Endodermal cell (in vitro differentiated cells): ENCODE results near the gene RIPK1. TPM values are rescaled to one million over a fixed set of nuclear protein-coding genes. Genes with fewer than 3 reads are reported as not detected.

Source experiments
- DNase-seq: peaks from one replicate; pipeline ENCODE4 v3.0.0-alpha.2; 2017
- H3K27ac ChIP-seq: 2 replicates; pipeline ENCODE4 v1.5.1; 2013; ENCODE audit warnings: mild to moderate bottlenecking, low read depth, low read length, moderate library complexity
- H3K27me3 ChIP-seq: 2 replicates; pipeline ENCODE4 v1.6.1; 2013; ENCODE audit warnings: mild to moderate bottlenecking, low read length, moderate library complexity; ENCODE audit not compliant: insufficient read depth, control insufficient read depth, poor library complexity, severe bottlenecking
- H3K36me3 ChIP-seq: 2 replicates; pipeline ENCODE4 v1.7.0; 2013; ENCODE audit warnings: mild to moderate bottlenecking, low read length, moderate library complexity; ENCODE audit not compliant: control insufficient read depth, insufficient read depth
- H3K4me1 ChIP-seq: one replicate; pipeline ENCODE4 v1.7.0; 2013; ENCODE audit warnings: low read length; ENCODE audit not compliant: control insufficient read depth, insufficient read depth
- H3K4me3 ChIP-seq: 2 replicates; pipeline ENCODE4 v1.5.1; 2013; ENCODE audit warnings: mild to moderate bottlenecking, low read length, moderate library complexity
- H3K9ac ChIP-seq: 2 replicates; pipeline ENCODE4 v1.6.1; 2013; ENCODE audit warnings: mild to moderate bottlenecking, low read length, moderate library complexity; ENCODE audit not compliant: poor library complexity, severe bottlenecking; ENCODE audit errors: extremely low read depth
- H3K9me3 ChIP-seq: 2 replicates; pipeline ENCODE4 v1.6.1; 2013; ENCODE audit warnings: mild to moderate bottlenecking, low read length, moderate library complexity; ENCODE audit not compliant: control insufficient read depth
- H3K27ac Mint-ChIP-seq: 2 replicates; pipeline ENCODE4 v1.8.0; 2020; ENCODE audit warnings: mixed read lengths
- H3K27me3 Mint-ChIP-seq: 2 replicates; pipeline ENCODE4 v1.8.0; 2021; ENCODE audit warnings: mild to moderate bottlenecking, mixed read lengths; ENCODE audit not compliant: insufficient read depth
- H3K36me3 Mint-ChIP-seq: 2 replicates; pipeline ENCODE4 v1.8.0; 2020; ENCODE audit warnings: low read depth, mixed read lengths
- H3K4me1 Mint-ChIP-seq: 2 replicates; pipeline ENCODE4 v1.8.0; 2020; ENCODE audit warnings: mixed read lengths
- H3K4me3 Mint-ChIP-seq: 2 replicates; pipeline ENCODE4 v1.8.0; 2020; ENCODE audit warnings: mild to moderate bottlenecking, moderate library complexity, mixed read lengths
- H3K9me3 Mint-ChIP-seq: 2 replicates; pipeline ENCODE4 v1.8.0; 2020; ENCODE audit warnings: mild to moderate bottlenecking, mixed read lengths
- WGBS, 2 experiments: methylation state at CpG; one replicate each; pipeline versions ENCODE4 v1.1.5 to v1.1.7; 2013; ENCODE audit warnings: missing lambda C conversion rate in 2 of 2, mixed read lengths in 1 of 2; ENCODE audit not compliant: insufficient coverage in 1 of 2, insufficient read length in 1 of 2; 5-methylcytosine and 5-hydroxymethylcytosine counted together
- total RNA-seq, 2 donors: library from RNA; stranded (reverse); fragmentation: NEBNext Ultra II Directional in 1 of 2; extraction: Animal tissue kit (Norgen Biotek cat#: 25700) in 1 of 2; gene quantifications; 2 replicates in 1 of 2; 3 replicates in 1 of 2; pipeline ENCODE4 v1.2.1, GENCODE V29; 2021
- TF ChIP-seq, protein P1 (sequence below): fragments of 200-600 bp; sonication (generic); conservative IDR thresholded peaks from 2 replicates; pipeline ENCODE4 v1.5.0; 2021; ENCODE audit warnings: antibody characterized with exemption, mild to moderate bottlenecking

RIPK1 gene
- total RNA-seq, 2 donors from 2014 or later: 10.2 to 18.7 TPM

DNA sequence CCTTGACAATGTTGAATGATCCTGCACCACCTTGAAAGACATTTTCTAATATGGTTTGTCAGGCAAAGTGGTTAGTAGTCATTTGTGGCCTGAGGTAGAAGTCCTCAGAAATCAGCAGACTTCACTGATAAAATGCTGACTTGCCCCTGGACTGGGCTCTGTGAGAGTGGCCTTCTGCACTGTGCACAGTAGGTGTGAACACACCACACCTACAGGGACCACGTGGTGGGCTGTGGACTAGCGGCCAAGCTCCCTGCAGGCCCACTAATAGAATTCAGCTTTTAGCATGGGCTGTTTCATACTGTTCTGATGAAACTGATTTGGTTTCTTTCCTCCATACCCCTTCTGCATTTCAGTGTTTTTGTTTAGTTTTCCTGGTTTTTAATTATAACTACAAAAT, 57.5 kb downstream of the RIPK1 start:
- Histone ChIP-seq H3K27ac (no peak overlapping the region), H3K4me1 (no peaks in the 10 kb centered on the region), H3K4me3 (no peak overlapping the region), H3K9me3 (no peaks in the 10 kb centered on the region), H3K27me3 (no peaks in the 10 kb centered on the region), H3K9ac (no peak overlapping the region), H3K36me3 (peaks cover 29% of the 10 kb centered on the region)
- no peak for DNase-seq
- Mint-ChIP-seq H3K27me3 (no peaks in the 10 kb centered on the region), H3K4me3 (no peak overlapping the region), H3K9me3 (no peaks in the 10 kb centered on the region), H3K27ac (no peak overlapping the region), H3K36me3 (peaks cover 30% of the 10 kb centered on the region), H3K4me1 (no peaks in the 10 kb centered on the region)
- 29 to 37% methylated on average over 2 of the region's 2 CpGs for WGBS, 2 experiments
- TF ChIP-seq, protein P1, sequence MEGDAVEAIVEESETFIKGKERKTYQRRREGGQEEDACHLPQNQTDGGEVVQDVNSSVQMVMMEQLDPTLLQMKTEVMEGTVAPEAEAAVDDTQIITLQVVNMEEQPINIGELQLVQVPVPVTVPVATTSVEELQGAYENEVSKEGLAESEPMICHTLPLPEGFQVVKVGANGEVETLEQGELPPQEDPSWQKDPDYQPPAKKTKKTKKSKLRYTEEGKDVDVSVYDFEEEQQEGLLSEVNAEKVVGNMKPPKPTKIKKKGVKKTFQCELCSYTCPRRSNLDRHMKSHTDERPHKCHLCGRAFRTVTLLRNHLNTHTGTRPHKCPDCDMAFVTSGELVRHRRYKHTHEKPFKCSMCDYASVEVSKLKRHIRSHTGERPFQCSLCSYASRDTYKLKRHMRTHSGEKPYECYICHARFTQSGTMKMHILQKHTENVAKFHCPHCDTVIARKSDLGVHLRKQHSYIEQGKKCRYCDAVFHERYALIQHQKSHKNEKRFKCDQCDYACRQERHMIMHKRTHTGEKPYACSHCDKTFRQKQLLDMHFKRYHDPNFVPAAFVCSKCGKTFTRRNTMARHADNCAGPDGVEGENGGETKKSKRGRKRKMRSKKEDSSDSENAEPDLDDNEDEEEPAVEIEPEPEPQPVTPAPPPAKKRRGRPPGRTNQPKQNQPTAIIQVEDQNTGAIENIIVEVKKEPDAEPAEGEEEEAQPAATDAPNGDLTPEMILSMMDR: no peak

DNA sequence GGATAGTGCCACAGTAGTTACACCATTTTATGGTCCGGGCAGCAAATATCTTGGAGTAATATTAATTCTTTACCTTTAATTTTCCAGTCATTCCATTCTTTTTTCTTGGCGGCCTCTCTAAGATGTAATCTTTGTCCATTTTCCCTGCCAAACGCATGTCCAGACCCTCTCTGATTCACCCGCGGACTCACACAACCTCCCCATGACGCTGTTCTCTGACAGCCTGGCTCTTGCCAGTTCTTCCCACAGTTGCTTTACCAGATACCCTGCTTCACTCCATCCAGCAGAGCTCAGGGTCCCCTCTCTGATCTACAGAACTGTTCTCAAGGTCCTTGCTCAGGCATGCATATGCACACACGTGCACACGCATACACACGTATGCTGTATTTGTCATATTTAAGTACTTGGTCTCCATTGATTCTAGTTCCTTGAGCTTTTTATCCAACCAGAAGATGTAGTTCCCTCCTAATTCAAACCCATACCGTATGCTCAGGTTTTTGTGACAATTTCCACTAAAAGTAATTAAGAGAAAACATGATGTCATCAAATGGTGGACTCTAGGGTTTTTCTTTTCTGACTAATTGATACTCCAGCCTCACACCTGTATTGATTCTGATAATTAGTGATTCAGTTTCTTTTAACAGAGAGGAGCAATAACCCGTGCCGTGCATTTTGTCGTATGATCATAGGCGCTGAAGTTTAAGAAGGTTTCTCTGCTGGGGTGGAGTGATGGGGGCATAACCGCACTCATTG, 60.2 kb downstream of the RIPK1 start:
- TF ChIP-seq, protein P1: no peak

DNA sequence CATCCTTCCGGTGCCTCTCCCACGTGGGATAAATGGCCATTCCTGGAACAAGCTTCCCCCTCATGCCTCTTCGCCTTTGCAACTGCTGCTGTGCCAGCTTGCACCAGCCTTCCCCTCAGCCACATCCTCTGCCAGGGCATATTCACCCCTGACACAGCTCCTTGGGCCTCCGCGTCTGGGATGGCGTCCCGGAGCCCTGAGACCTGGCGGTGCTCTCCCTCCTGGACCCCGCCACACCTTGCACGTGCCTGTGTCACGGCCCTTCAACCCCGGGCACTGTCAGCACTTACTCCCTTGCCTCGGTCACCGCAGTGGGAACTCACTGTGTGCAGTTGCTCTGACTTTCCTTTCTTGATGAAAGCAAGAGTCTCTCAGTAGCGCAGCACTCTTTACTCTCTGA, 63.4 kb downstream of the RIPK1 start:
- WGBS, 2 experiments: 95 to 98% methylated on average over 11 to 15 of the region's 15 CpGs
- H3K4me1 Mint-ChIP-seq: peaks cover 15% of the 10 kb centered on the region

More for the DNA sequence above, 60.2 kb downstream of the RIPK1 start:
- H3K9me3 ChIP-seq: no peaks in the 10 kb centered on the region
- no peak for DNase-seq
- no peak overlapping the region for H3K4me3 ChIP-seq
- H3K9me3 Mint-ChIP-seq: no peaks in the 10 kb centered on the region
- H3K4me1 ChIP-seq: no peaks in the 10 kb centered on the region
- H3K36me3 ChIP-seq: peaks cover 26% of the 10 kb centered on the region
- H3K4me3 Mint-ChIP-seq: no peak overlapping the region
- H3K27ac Mint-ChIP-seq: no peak overlapping the region
- H3K4me1 Mint-ChIP-seq: peaks cover 2% of the 10 kb centered on the region
- 93 to 96% methylated on average over 10 to 15 of the region's 15 CpGs for WGBS, 2 experiments
- no peaks in the 10 kb centered on the region for H3K27me3 Mint-ChIP-seq
- H3K36me3 Mint-ChIP-seq: peaks cover 57% of the 10 kb centered on the region
- H3K27me3 ChIP-seq: no peaks in the 10 kb centered on the region
- H3K27ac ChIP-seq: no peak overlapping the region
- H3K9ac ChIP-seq: no peak overlapping the region

More for the DNA sequence above, 63.4 kb downstream of the RIPK1 start:
- Histone ChIP-seq H3K4me3 (no peak overlapping the region), H3K9me3 (no peaks in the 10 kb centered on the region), H3K27ac (no peak overlapping the region), H3K27me3 (no peaks in the 10 kb centered on the region), H3K36me3 (peaks cover 31% of the 10 kb centered on the region), H3K4me1 (peaks cover 3% of the 10 kb centered on the region), H3K9ac (no peak overlapping the region)
- TF ChIP-seq, protein P1: no peak
- no peak overlapping the region for H3K4me3 Mint-ChIP-seq
- H3K27ac Mint-ChIP-seq: no peak overlapping the region
- no peaks in the 10 kb centered on the region for H3K27me3 Mint-ChIP-seq
- DNase-seq: no peak
- H3K9me3 Mint-ChIP-seq: no peaks in the 10 kb centered on the region
- H3K36me3 Mint-ChIP-seq: peaks cover 73% of the 10 kb centered on the region
